ENCODE measurements around the gene EEF2K. TPM values are rescaled to one million over a fixed set of nuclear protein-coding genes. Genes with fewer than 3 reads are reported as not detected.

EEF2K gene
- total RNA-seq, 1 donor from 2014 or later, result 44.9 TPM

DNA sequence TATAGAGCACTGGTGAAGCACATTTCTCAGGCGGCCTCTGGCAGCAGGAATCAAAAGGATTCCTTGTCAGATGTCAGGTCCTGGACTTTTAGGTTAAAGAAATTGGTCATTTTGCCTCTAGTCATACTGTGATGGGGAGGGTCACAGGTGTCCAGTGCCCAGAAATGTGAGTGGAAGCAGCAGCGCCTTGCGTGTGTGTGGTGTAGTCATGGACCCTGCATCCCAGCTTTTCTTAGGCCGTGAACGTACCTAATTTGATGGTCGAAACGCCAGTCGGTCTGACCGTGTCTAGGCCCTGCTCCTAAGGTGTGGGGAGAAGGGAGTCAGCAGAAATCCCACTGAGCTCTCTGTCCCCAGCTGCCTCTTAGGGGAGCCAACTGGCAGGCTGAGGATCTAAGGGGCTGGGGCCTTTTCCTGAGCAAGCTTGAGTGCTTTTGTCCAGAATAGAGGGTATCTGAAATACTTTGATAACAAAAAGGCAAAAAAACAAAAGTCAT is 123.2 kb downstream of the EEF2K start:
- no peak for DNase-seq (ENCODE audit: low spot score)

DNA sequence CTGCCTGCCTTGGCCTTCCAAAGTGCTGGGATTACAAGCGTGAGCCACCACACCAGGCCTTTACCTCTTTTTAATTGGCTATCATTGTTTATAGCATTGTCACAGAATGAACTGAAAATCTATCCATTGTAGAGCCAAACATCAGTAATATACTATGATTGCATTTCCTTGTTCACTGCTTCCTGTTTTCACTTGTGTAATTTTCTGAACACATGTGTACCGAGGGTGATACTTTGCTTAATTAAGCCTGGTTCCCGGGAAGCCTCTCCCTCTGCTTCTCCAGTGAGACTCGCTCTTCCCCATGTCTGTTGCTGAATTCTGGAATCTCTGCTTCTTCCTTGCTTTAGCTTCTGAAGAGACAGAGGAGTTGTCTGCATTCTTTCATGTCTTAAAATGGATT is 124.2 kb downstream of the EEF2K start:
- no peak for DNase-seq (ENCODE audit: low spot score)

GRCh38 chr16:22333457-22333994 is 127.4 kb downstream of the EEF2K start:
- DNase-seq (ENCODE audit: low spot score), result no peak

GRCh38 chr16:22335668-22336246 is 129.7 kb downstream of the EEF2K start:
- DNase-seq (ENCODE audit: low spot score), result no peak

DNA sequence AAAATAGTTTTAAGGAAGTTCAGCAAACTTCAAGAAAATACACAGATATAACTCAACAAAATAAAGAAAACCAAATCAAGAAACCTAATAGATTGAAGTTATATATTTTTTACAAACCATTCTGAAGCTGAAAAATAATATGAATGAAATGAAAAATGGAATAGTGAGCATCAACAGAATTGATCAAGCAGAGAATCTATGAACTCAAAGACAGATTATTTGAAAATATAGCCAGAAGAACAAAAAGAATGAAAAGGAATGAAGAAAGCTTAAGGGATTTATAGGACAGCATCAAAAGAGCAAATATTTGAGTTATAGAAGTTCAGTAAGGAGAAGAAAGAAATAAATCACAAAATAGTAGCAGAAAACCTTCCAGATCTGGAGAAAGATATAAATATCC is 130.5 kb downstream of the EEF2K start:
- DNase-seq (ENCODE audit: low spot score), result no peak

DNA sequence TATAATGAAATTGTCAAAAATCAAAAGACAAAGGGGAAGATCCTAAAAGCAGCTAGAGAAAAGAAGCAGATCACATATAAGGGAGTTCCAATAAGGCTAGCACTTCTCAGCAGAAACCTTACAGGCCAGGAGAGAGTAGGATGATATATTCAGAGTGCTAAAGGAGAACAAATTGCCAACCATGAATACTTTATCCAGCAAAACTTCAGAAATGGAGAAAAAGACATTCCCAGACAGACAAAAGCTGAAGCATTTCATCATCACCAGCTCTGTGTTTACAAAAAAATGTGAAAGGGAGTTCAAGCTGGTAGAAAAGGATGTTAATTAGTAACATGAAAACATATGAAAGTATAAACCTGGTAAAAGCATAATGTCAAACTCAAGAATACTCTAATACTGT is 131.0 kb downstream of the EEF2K start:
- DNase-seq (ENCODE audit: low spot score), result no peak

GRCh38 chr16:22337849-22338635 is 132.0 kb downstream of the EEF2K start:
- no peak for DNase-seq (ENCODE audit: low spot score)

Other genes starting within 250 kb of the EEF2K start
- gene PDZD9, start 205.2 kb upstream of the EEF2K start, total RNA-seq, result not detected
- 18.6 TPM for gene MOSMO, start 198.2 kb upstream of the EEF2K start, total RNA-seq
- 0.55 TPM for gene VWA3A, start 113.7 kb upstream of the EEF2K start, total RNA-seq
- not detected for gene SDR42E2, start 43.8 kb upstream of the EEF2K start, total RNA-seq
- gene POLR3E, start 91.1 kb downstream of the EEF2K start, total RNA-seq, result 50.8 TPM
- 24.8 TPM for gene CDR2, start 168.3 kb downstream of the EEF2K start, total RNA-seq

All from mesenteric fat pad (tissue), 1 donor.